CD4-positive, alpha-beta T cell (primary cell): Measurements from ENCODE around the gene NCBP2. TPM values are rescaled to one million over a fixed set of nuclear protein-coding genes. Genes with fewer than 3 reads are reported as not detected.

ENCODE experiments used
- ATAC-seq: fragments of 200-7000 bp; cut with Tn5 transposase; one replicate; pipeline ENCODE4 v1.10.0; 2022; ENCODE audit warnings: mild to moderate bottlenecking; ENCODE audit not compliant: poor library complexity
- CTCF ChIA-PET: fragments of 350-600 bp; sonication (Branson Sonifier 250); formaldehyde crosslinking; loops from one replicate; lab custom pipeline; 2021; ENCODE audit warnings: antibody characterized with exemption, inconsistent platforms; lab: Charles Lee
- POLR2A ChIA-PET: fragments of 350-600 bp; sonication (Branson Sonifier 250); formaldehyde crosslinking; loops from one replicate; lab custom pipeline; 2021; ENCODE audit warnings: antibody characterized with exemption, inconsistent platforms; lab: Charles Lee
- DNase-seq, 14 experiments: peaks; one replicate each; pipeline ENCODE4 v3.0.0-alpha.2; 2013 to 2020; ENCODE audit warnings: mixed read lengths in 2 of 14
- H3K27ac ChIP-seq, 2 donors: one replicate each; pipeline versions ENCODE4 v1.5.1 to v1.7.0; 2013; ENCODE audit warnings: low read length in 2 of 2, low read depth in 1 of 2, mild to moderate bottlenecking in 1 of 2
- H3K27me3 ChIP-seq, 2 experiments: 1 replicate in 1 of 2; 2 replicates in 1 of 2; pipeline versions ENCODE4 v1.6.1 to v1.7.0; 2013; ENCODE audit warnings: low read length in 2 of 2, control low read depth in 1 of 2, mild to moderate bottlenecking in 1 of 2, moderate library complexity in 1 of 2; ENCODE audit not compliant: insufficient read depth in 2 of 2, control insufficient read depth in 1 of 2
- H3K36me3 ChIP-seq: one replicate; pipeline ENCODE4 v1.6.1; 2013; ENCODE audit warnings: low read length, control low read depth; ENCODE audit not compliant: insufficient read depth
- H3K4me1 ChIP-seq: one replicate; pipeline ENCODE4 v1.6.1; 2013; ENCODE audit warnings: low read length, control low read depth; ENCODE audit not compliant: insufficient read depth
- H3K4me3 ChIP-seq: one replicate; pipeline ENCODE4 v1.5.1; 2013; ENCODE audit warnings: mild to moderate bottlenecking, low read length, moderate library complexity
- H3K9me3 ChIP-seq, 2 experiments: 1 replicate in 1 of 2; 2 replicates in 1 of 2; pipeline versions ENCODE4 v1.6.1 to v1.7.0; 2013; ENCODE audit warnings: low read length in 2 of 2, mild to moderate bottlenecking in 2 of 2, control low read depth in 1 of 2, moderate library complexity in 1 of 2; ENCODE audit not compliant: control insufficient read depth in 1 of 2, insufficient read depth in 1 of 2
- H3K27ac Mint-ChIP-seq: one replicate; pipeline ENCODE4 v1.8.0; 2020; ENCODE audit warnings: mixed read lengths
- H3K27me3 Mint-ChIP-seq: one replicate; pipeline ENCODE4 v1.8.0; 2021; ENCODE audit warnings: mixed read lengths
- H3K36me3 Mint-ChIP-seq: one replicate; pipeline ENCODE4 v1.8.0; 2021; ENCODE audit warnings: low read depth, mixed read lengths
- H3K4me1 Mint-ChIP-seq: one replicate; pipeline ENCODE4 v1.8.0; 2021; ENCODE audit warnings: low read depth, mixed read lengths
- H3K4me3 Mint-ChIP-seq: one replicate; pipeline ENCODE4 v1.8.0; 2020; ENCODE audit warnings: mild to moderate bottlenecking, mixed read lengths
- H3K9me3 Mint-ChIP-seq: one replicate; pipeline ENCODE4 v1.8.0; 2020; ENCODE audit warnings: mixed read lengths
- intact Hi-C, 2 experiments: fragments of 100-400 bp; cut with DNase I in 1 of 2; cut with micrococcal nuclease in 1 of 2; formaldehyde crosslinking; loops; one replicate each; pipeline versions ENCODE4 v1.15.1 to v1.9.0; 2023 to 2025; cut with DNase I, micrococcal nuclease
- total RNA-seq, 174 experiments: library from RNA in 2 of 174; stranded (reverse) in 2 of 174; gene quantifications; one replicate each; pipeline ENCODE4 v1.2.3 and lab custom pipeline; 2021 to 2026
- TF ChIP-seq, protein P1 (sequence below): fragments of 200-600 bp; IDR thresholded peaks from one replicate; pipeline ENCODE4 v1.8.0; 2022; ENCODE audit warnings: antibody characterized with exemption, mild to moderate bottlenecking

NCBP2 gene
- total RNA-seq, 2 experiments from 2014 or later = 41.4 to 44.6 TPM

DNA sequence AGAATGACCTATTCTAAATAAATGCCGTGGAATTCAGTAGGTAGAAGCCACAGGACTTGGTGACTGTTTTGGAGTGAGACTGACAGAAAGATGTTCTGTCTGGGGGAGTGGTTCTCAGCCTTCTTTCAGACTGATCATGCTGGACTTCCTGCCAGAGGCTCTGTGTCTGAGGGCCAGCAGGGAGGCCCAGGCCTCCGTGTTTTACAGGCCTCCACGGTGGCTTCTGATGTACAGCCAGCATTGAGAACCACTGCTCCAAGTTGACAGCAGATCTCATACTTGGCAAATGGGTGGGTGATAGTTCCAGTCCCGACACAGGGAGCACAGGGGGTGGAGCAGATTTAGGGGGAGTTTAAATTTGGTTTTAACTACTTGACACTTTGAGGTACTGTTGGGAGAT, 33.0 kb upstream of the NCBP2 start:
- TF ChIP-seq, protein P1, sequence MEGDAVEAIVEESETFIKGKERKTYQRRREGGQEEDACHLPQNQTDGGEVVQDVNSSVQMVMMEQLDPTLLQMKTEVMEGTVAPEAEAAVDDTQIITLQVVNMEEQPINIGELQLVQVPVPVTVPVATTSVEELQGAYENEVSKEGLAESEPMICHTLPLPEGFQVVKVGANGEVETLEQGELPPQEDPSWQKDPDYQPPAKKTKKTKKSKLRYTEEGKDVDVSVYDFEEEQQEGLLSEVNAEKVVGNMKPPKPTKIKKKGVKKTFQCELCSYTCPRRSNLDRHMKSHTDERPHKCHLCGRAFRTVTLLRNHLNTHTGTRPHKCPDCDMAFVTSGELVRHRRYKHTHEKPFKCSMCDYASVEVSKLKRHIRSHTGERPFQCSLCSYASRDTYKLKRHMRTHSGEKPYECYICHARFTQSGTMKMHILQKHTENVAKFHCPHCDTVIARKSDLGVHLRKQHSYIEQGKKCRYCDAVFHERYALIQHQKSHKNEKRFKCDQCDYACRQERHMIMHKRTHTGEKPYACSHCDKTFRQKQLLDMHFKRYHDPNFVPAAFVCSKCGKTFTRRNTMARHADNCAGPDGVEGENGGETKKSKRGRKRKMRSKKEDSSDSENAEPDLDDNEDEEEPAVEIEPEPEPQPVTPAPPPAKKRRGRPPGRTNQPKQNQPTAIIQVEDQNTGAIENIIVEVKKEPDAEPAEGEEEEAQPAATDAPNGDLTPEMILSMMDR = no peak
- H3K4me1 ChIP-seq = peaks cover 7% of the 10 kb centered on the region
- Mint-ChIP-seq H3K9me3 (no peaks in the 10 kb centered on the region), H3K4me3 (no peak overlapping the region), H3K27ac (no peak overlapping the region), H3K4me1 (peaks cover 2% of the 10 kb centered on the region), H3K27me3 (peaks cover 25% of the 10 kb centered on the region), H3K36me3 (no peaks in the 10 kb centered on the region)
- H3K27me3 ChIP-seq = peaks cover 0 to 2% of the 10 kb centered on the region in 2 experiments
- DNase-seq = no peak
- H3K36me3 ChIP-seq = no peaks in the 10 kb centered on the region
- H3K4me3 ChIP-seq = no peak overlapping the region
- ATAC-seq = no peak
- intact Hi-C loops = no loop called here
- POLR2A ChIA-PET = no interaction called here
- CTCF ChIA-PET = no interaction called here
- no peaks in the 10 kb centered on the region for H3K9me3 ChIP-seq
- H3K27ac ChIP-seq = no peak overlapping the region

DNA sequence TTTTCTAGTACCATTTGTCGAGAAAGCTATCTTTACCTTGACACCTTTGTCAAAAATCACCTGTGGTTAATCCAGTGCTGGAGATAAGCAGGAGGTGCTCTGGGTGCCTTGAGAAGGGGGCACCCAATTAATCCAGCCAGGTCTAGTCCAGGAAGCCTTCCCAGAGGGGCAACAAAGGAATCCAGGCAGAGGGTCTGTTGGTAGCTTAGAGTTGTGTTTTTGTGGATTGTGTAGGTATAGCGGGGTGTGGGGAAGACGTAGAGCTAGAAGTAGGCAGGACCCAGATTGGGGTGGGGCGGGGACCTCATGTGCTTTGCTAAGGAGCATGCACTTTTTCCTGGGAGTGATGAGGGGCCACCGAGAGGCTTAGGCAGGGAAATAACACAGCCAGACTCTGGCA, 32.3 kb upstream of the NCBP2 start:
- ChIA-PET POLR2A (no interaction called here), CTCF (no interaction called here)
- Histone ChIP-seq H3K27ac (no peak overlapping the region), H3K36me3 (no peaks in the 10 kb centered on the region), H3K9me3 (no peaks in the 10 kb centered on the region), H3K4me1 (peaks cover 11% of the 10 kb centered on the region), H3K4me3 (no peak overlapping the region), H3K27me3 (peaks cover 0 to 2% of the 10 kb centered on the region in 2 experiments)
- intact Hi-C loops = no loop called here
- TF ChIP-seq, protein P1 = no peak
- peaks cover 6% of the 10 kb centered on the region for H3K4me1 Mint-ChIP-seq
- no peak for DNase-seq
- H3K27ac Mint-ChIP-seq = no peak overlapping the region
- H3K36me3 Mint-ChIP-seq = no peaks in the 10 kb centered on the region
- H3K4me3 Mint-ChIP-seq = no peak overlapping the region
- ATAC-seq = no peak
- H3K27me3 Mint-ChIP-seq = peaks cover 28% of the 10 kb centered on the region
- H3K9me3 Mint-ChIP-seq = no peaks in the 10 kb centered on the region

DNA sequence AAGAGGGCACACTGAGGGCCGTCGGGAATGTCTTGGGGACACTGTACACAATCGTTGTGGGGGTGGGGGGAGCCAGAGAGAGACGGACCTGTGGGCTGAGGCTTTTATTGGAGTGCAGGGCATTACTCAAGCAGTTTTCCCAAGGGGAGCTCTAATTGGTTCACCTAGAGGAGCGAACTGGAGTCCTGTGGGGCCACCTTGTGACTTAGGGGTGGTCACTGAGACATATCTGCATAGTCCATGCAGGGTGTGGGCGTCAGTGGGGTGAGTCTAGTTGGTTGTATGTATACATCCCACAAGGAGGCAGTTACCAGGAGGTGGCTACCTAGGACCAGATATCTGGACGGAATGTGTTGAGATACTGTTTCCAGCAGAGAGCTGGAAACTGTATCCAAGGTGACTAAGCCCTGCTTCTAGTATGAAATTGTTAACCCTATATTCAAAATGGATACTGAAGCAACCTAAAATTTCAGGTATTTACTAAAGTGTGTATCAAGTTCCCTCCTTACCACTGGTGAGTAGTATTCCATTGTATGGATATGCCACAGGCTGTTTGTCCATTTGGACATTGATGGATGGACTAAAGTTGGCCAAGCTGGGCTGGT, 28.9 kb upstream of the NCBP2 start:
- Histone ChIP-seq H3K9me3 (no peaks in the 10 kb centered on the region), H3K4me3 (no peak overlapping the region), H3K36me3 (no peaks in the 10 kb centered on the region), H3K27ac (no peak overlapping the region), H3K27me3 (peaks cover 0 to 6% of the 10 kb centered on the region in 2 experiments), H3K4me1 (peaks cover 11% of the 10 kb centered on the region)
- Mint-ChIP-seq H3K36me3 (no peaks in the 10 kb centered on the region), H3K4me3 (peak overlapping the region; percentile 65), H3K27me3 (peaks cover 24% of the 10 kb centered on the region), H3K4me1 (peaks cover 11% of the 10 kb centered on the region), H3K9me3 (no peaks in the 10 kb centered on the region), H3K27ac (no peak overlapping the region)
- TF ChIP-seq, protein P1 = no peak
- ATAC-seq = no peak
- POLR2A ChIA-PET = no interaction called here
- intact Hi-C loops = loop anchor here in 1 of 2 experiments (2.0 kb wide), 1 partner anchor 362 kb away; no protein-coding TSS in a partner anchor
- CTCF ChIA-PET = interaction anchor here (0.7 to 1.5 kb wide), 3 partner anchors 29 to 453 kb away, joined by 3 to 5 read pairs (median 4); partner anchors contain the start of gene NCBP2
- DNase-seq = no peak
